Measurements from ENCODE around the gene DDOST.

The DDOST gene

GRCh38 chr1:20661207-20662109 is at the start of gene DDOST:
DDOST (minus strand) TSS chr1:20661369; CDS start chr1:20661350, 19 bp downstream.
- DNase-seq (ENCODE audit: low spot score), result peak; percentile 98

- no peak for DNase-seq (ENCODE audit: low spot score)
Measured at GRCh38 chr1:20710469-20711284, 49.5 kb upstream of the DDOST start.

DNA sequence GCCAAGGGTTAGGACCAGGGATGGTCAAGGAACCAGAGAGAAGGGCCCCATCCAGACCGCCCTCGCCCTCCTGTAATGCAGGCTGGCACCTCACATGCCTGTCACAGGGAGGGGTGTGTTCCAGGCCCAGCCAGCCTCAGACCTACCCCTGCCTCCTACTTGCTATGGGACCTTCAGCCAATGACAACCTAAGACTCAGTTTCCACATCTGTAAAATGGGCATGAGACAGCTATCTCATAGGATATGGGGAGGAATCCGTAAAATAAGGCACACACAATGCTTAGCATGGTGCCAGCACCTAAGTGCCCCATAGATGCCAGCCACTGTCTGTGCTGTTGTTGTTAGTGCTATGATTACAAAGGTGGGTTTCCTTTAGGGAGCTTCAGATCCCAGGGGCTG is 48.7 kb upstream of the DDOST start:
- DNase-seq (ENCODE audit: low spot score), result no peak

DNA sequence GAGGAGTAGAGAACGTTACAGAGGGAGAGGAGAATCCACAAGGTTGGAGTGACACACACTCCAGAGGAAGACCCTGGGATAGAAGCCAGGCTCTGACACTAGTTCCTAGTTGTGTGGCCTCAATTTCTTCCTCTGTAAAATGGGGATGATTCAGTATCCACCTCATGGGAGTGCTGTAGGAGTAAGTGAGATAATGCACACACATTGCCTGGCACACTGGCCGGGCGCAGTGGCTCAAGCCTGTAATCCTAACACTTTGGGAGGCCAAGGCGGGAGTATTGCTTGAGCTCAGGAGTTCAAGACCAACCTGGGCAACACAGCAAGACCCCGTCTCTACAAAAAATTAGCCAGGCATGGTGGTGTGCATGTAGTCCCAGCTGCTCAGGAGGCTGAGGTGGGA is 47.7 kb upstream of the DDOST start:
- no peak for DNase-seq (ENCODE audit: low spot score)

DNA sequence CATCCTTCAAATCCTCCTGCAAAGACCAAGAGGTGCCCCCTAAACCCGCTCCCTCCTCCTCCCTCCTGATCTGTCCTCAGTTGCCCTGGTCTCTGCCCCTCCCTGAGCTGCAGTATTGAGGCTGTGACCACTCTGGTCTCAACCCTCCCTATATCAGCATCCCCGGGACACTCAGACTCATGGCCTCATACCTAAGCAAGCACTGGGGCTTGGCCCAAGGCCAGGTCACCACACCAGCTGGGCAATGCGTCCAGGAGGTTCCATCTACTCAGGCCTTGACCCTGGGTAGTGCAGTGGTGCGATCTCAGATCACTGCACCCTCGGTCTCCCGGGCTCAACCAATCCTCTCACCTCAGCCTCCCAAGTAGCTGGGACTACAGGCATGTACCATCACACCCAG is 46.9 kb upstream of the DDOST start:
- DNase-seq (ENCODE audit: low spot score), result no peak

GRCh38 chr1:20706841-20707240 is 45.7 kb upstream of the DDOST start:
- DNase-seq (ENCODE audit: low spot score), result no peak

DNA sequence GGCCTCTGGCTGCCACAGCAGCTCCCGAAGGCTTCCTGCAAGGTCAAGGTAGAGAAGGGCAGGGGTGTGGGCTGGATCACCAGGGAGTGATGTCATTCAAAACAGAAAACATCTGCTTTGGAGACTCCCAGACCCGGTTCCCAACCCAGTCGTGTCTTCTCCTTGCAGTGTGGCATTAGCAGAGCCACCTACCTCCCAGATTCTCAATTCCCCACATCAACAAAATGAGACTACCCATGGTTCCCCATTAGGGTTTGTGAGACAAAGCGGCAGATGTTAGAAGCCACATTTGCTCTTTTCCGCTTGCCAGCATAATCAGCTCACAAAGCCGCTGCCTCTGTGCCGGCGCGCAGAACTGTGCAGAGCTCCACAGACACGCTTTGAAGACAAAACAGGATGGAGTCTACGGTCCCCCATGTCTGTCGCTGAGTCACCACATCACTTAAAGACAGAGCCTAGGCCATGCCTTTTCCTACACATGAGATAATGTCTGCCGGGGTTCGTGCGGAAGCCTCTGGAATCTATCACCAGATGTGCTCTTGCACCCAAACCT is 44.1 kb upstream of the DDOST start:
- DNase-seq (ENCODE audit: low spot score), result no peak

DNA sequence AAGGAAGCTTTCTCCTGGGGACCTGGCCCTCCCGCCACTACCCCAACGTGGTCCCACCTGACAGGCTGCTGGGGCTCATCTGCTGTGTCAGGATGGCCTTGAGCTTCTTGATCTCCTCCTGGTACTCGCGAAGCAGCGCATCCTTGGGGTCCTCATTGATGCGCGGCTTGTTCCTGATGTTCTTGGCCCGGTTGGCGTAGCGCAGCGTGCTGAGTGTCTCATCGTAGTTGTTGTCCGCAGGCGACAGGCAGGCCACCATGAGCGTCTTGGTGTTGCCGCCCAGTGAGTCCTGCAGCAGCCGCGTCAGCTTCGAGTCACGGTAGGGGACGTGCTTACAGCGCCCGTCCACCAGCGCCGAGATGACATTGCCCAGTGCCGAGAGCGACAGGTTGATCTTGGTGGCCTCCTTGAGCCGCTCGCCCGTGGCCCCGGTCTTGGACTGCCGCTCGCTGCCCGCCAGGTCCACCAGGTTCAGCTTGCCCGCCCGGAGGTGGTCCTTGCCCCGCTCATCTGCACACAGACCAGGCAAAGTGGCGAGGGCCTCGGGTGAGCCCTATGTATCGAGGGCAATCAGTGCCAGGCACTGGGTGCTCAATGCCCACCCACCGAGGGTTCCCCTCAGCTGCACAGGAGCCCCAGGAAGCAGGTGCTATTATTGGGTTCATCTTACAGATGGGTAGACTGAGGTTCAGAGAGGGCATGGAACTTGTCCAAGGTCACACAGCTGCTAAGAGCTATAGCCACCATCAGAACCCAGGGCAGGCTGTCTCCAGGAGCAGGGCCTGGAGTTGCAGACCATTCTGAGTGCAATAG is 43.4 kb upstream of the DDOST start:
- DNase-seq (ENCODE audit: low spot score), result no peak

GRCh38 chr1:20703124-20703756 is 42.1 kb upstream of the DDOST start:
- no peak for DNase-seq (ENCODE audit: low spot score)

GRCh38 chr1:20702416-20702815 is 41.2 kb upstream of the DDOST start:
- DNase-seq (ENCODE audit: low spot score), result no peak

DNA sequence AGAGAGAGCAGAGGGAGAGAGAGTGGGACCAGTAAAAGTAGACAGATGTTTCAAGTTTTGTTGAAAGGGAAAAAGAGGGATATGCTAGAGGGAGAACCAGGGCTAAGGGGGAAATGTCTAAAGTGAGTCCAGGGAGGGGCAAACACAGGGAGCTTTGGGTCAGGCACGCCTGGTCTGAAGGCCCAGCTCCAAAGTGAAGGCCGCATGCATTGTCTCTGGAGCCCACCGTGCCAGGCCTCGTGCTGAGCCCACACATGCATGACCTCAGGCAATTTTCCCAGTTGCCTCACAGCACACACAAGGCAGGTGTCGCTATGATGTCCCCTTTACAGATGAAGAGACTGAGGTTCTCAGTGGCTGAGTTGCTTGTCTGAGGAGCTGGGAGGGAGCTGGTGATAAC is 40.7 kb upstream of the DDOST start:
- DNase-seq (ENCODE audit: low spot score), result no peak

- DNase-seq (ENCODE audit: low spot score), result no peak
Measured at GRCh38 chr1:20701446-20701845, 40.3 kb upstream of the DDOST start.

DNA sequence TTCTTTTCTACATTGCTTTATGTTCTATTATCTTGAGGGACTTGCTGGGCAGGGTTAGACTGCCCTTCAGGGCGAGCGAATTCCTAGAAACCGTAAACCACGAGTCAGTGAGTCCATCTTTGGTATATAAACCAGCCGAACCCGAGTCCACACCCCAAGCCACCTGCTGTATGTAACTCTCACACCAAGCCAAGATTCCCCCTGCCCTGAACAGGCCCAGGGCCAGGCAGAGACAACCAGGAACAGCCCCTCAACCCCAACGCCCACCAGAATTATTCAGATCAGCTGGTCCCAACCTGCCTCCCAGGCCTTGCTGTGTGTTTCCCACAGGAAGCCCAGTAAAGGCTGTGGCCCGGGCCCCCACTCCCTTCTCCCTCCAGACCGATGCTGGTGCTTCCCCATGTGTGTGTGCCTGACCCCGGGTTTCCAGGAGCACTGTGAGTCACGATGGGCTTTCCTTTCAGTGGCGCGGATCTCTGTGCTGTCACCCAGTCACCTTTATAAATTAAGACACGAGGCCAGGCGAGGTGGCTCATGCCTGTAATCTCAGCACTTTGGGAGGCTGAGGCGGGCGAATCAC is 39.6 kb upstream of the DDOST start:
- no peak for DNase-seq (ENCODE audit: low spot score)

DNA sequence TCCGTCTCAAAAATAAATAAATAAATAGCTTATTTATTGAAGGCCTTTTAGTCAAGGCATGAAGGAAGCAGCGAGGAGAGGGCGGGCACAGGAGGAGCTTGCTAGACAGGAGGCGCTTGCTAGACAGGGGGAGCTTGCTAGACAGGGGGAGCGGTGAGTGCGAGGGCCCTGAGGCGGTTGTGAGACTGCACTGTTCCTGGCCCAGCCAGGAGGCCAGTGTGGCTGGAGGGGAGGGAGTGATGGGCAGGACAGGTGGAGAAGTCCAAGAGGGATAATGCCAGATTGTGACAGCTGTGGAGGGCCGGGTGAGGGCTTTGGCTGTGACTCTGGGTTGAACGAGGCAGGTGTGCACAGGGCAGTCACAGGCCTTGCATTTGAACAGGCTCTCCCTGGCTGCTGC is 38.4 kb upstream of the DDOST start:
- DNase-seq (ENCODE audit: low spot score), result no peak

- DNase-seq (ENCODE audit: low spot score), result no peak
Measured at GRCh38 chr1:20698195-20698910, 37.2 kb upstream of the DDOST start.

DNA sequence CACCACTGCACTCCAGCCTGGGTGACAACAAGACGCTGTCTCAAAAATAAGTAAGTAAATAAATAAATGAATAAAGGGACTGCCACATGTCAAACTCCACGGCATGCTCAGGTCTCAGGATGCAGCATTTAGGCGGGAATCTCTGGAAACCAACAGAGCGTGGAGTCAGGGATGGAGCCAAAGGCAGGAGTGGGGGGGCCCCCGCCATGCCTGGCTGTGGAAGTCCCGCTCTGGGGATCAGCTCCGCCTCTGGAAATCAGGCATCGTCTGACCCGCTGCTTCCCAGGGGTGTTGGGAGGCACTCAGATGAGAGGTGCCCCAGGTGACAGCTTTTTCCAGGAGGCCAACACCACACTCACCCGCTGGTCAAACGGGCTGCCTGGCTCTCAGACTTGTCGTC is 36.4 kb upstream of the DDOST start:
- no peak for DNase-seq (ENCODE audit: low spot score)

GRCh38 chr1:20696397-20697333 is 35.5 kb upstream of the DDOST start:
- DNase-seq (ENCODE audit: low spot score), result peak; percentile 73

GRCh38 chr1:20695515-20695914 is 34.3 kb upstream of the DDOST start:
- DNase-seq (ENCODE audit: low spot score), result no peak

- DNase-seq (ENCODE audit: low spot score), result no peak
Measured at GRCh38 chr1:20693623-20694022, 32.5 kb upstream of the DDOST start.

Data from globus pallidus (tissue), 1 donor.